KMS-11 (cell line): ENCODE measurements around the gene METTL23.

ENCODE experiments used
- H2AFZ ChIP-seq: fragments of 200-600 bp; sonication (generic); 2 replicates; pipeline ENCODE4 v1.6.1; 2016; ENCODE audit warnings: antibody characterized with exemption, mixed run types, low read depth
- H3K27ac ChIP-seq: fragments of 200-600 bp; sonication (generic); 2 replicates; pipeline ENCODE4 v1.6.1; 2016; ENCODE audit warnings: mild to moderate bottlenecking, mixed run types
- H3K27me3 ChIP-seq: fragments of 200-600 bp; sonication (generic); 2 replicates; pipeline ENCODE4 v1.6.1; 2017; ENCODE audit warnings: mild to moderate bottlenecking, low read depth, mixed run types, moderate library complexity; ENCODE audit not compliant: insufficient read depth
- H3K36me3 ChIP-seq: fragments of 200-600 bp; sonication (generic); 2 replicates; pipeline ENCODE4 v1.6.1; 2017; ENCODE audit warnings: mild to moderate bottlenecking, mixed run types; ENCODE audit not compliant: insufficient read depth
- H3K4me1 ChIP-seq: fragments of 200-600 bp; sonication (generic); 2 replicates; pipeline ENCODE4 v1.6.1; 2016; ENCODE audit warnings: mild to moderate bottlenecking, low read depth, mixed run types; ENCODE audit not compliant: poor library complexity, severe bottlenecking
- H3K4me2 ChIP-seq: fragments of 200-600 bp; sonication (generic); 2 replicates; pipeline ENCODE4 v1.7.0; 2016; ENCODE audit warnings: mild to moderate bottlenecking, mixed run types
- H3K4me3 ChIP-seq: fragments of 200-600 bp; sonication (generic); IDR thresholded peaks from 2 replicates; pipeline ENCODE4 v1.6.1; 2017; ENCODE audit warnings: low read depth, low read length, mixed read lengths; ENCODE audit not compliant: insufficient read depth
- H3K79me2 ChIP-seq: fragments of 200-600 bp; sonication (generic); 2 replicates; pipeline ENCODE4 v1.6.1; 2016; ENCODE audit warnings: low read depth, mixed run types; ENCODE audit not compliant: insufficient read depth
- H3K9ac ChIP-seq: fragments of 200-600 bp; sonication (generic); 2 replicates; pipeline ENCODE4 v1.6.1; 2016; ENCODE audit warnings: mild to moderate bottlenecking, mixed run types
- H4K20me1 ChIP-seq: fragments of 200-600 bp; sonication (generic); 2 replicates; pipeline ENCODE4 v1.6.1; 2016; ENCODE audit warnings: mild to moderate bottlenecking, mixed run types; ENCODE audit not compliant: insufficient read depth
- TF ChIP-seq, protein P1 (sequence below): fragments of 200-600 bp; sonication (generic); conservative IDR thresholded peaks from 2 replicates; pipeline ENCODE4 v1.6.1; 2017; ENCODE audit warnings: low read depth, mild to moderate bottlenecking, antibody characterized with exemption, low read length, moderate library complexity, mixed read lengths

Gene METTL23

GRCh38 chr17:76684756-76685155 lies 41.9 kb upstream of the METTL23 start:
- TF ChIP-seq, protein P1, sequence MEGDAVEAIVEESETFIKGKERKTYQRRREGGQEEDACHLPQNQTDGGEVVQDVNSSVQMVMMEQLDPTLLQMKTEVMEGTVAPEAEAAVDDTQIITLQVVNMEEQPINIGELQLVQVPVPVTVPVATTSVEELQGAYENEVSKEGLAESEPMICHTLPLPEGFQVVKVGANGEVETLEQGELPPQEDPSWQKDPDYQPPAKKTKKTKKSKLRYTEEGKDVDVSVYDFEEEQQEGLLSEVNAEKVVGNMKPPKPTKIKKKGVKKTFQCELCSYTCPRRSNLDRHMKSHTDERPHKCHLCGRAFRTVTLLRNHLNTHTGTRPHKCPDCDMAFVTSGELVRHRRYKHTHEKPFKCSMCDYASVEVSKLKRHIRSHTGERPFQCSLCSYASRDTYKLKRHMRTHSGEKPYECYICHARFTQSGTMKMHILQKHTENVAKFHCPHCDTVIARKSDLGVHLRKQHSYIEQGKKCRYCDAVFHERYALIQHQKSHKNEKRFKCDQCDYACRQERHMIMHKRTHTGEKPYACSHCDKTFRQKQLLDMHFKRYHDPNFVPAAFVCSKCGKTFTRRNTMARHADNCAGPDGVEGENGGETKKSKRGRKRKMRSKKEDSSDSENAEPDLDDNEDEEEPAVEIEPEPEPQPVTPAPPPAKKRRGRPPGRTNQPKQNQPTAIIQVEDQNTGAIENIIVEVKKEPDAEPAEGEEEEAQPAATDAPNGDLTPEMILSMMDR, result no peak
- Histone ChIP-seq H3K9ac (no peak overlapping the region), H3K27ac (no peak overlapping the region), H3K4me1 (peaks cover 32% of the 10 kb centered on the region), H3K79me2 (no peaks in the 10 kb centered on the region), H4K20me1 (no peaks in the 10 kb centered on the region), H2AFZ (no peak overlapping the region), H3K4me2 (no peak overlapping the region), H3K27me3 (no peaks in the 10 kb centered on the region; the same call in 1 of the 2 replicates), H3K4me3 (no peak overlapping the region), H3K36me3 (no peaks in the 10 kb centered on the region)

DNA sequence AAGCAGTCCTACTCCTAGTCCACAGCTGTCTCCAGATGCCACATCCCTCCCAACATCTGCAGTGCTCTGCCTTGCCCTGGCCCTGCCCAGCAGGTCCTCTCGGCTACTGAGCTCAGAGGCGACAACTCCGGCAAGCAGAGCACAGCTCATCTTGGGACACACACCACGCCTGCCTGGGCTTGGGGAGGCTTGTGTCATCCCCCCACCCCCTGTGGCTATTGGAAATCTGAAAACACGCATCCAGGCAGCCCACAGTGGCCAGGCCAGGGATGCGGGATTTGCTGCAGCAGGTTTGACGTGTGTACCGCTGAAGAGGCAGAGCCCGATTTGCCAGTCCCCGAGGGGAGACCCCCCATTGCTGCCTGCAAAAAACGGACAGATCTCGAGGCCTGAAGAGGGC lies 41.3 kb upstream of the METTL23 start:
- TF ChIP-seq, protein P1, result no peak
- Histone ChIP-seq H3K9ac (no peak overlapping the region), H3K4me2 (no peak overlapping the region), H3K27me3 (no peaks in the 10 kb centered on the region; the same call in 1 of the 2 replicates), H3K4me3 (no peak overlapping the region), H4K20me1 (no peaks in the 10 kb centered on the region), H3K36me3 (no peaks in the 10 kb centered on the region), H2AFZ (no peak overlapping the region), H3K4me1 (peaks cover 32% of the 10 kb centered on the region), H3K27ac (no peak overlapping the region), H3K79me2 (no peaks in the 10 kb centered on the region)

DNA sequence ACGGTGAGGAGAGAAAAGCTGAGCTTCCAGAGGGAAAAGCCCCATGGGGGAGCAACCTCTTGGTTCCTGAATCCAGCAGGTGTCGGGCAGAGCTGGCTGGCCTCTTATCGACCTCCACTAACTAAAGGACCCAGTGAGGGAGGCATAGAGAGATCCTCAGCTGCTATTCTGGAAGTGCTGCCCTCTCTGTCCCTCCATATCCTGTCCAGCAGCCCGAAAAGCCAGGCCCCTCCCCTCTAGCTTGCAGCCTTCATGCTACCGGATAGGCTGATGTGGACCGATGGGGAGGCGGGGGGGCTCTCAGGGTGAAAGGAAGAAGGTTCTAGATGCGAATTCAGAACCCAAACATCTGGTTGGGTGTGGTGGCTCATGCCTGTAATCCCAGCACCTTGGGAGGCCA lies 40.8 kb upstream of the METTL23 start:
- Histone ChIP-seq H3K4me1 (peaks cover 32% of the 10 kb centered on the region), H3K9ac (no peak overlapping the region), H3K27ac (no peak overlapping the region), H2AFZ (no peak overlapping the region), H3K27me3 (no peaks in the 10 kb centered on the region; the same call in 1 of the 2 replicates), H4K20me1 (no peaks in the 10 kb centered on the region), H3K4me3 (no peak overlapping the region), H3K4me2 (no peak overlapping the region), H3K79me2 (no peaks in the 10 kb centered on the region), H3K36me3 (no peaks in the 10 kb centered on the region)
- TF ChIP-seq, protein P1, result no peak

DNA sequence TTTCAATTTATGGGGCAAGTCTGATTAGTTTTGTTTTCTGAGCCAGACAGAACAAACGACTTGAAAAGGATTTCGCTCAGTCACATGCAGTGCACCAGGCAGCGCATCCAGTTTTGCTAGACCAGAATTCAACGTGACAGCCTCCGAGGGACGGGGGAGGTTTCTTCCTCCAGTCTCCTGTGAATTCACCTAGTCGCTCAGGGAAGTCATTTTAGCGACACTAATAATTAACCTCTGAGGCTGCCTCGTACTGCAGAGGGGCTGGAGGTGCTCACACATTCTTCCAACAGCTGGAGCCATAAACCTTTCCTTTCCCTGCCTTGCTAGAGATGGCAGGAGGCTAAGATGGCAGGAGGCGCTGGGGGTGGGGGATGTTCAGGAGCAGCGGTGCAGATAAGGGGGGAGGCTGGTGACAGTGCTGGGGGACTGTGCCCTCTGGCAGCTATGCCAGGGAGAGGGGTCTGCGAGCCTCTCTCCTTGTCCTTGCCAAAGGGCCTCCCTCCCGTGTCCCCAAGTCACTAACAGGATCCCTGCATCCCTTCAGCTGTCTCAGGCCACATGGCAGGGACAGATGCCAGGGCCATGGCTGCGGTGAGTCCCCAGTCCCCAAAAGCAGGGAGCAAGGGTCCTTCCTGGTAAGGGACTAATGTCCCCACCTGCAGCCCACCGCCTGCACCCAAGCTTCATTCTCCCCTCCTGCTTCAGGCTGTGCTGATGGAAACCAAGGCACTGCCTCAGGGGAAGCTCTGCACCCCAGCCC lies 39.9 kb upstream of the METTL23 start:
- H3K4me3 ChIP-seq, result no peak overlapping the region
- H4K20me1 ChIP-seq, result no peaks in the 10 kb centered on the region
- TF ChIP-seq, protein P1, result no peak
- no peaks in the 10 kb centered on the region for H3K79me2 ChIP-seq
- no peak overlapping the region for H3K27ac ChIP-seq
- H3K4me1 ChIP-seq, result peaks cover 23% of the 10 kb centered on the region
- no peak overlapping the region for H3K9ac ChIP-seq
- H3K4me2 ChIP-seq, result no peak overlapping the region
- no peaks in the 10 kb centered on the region for H3K36me3 ChIP-seq
- no peaks in the 10 kb centered on the region; the same call in 1 of the 2 replicates for H3K27me3 ChIP-seq
- no peak overlapping the region for H2AFZ ChIP-seq
